HFFc6 (cell line): Measurements from ENCODE around the gene MAPK14. TPM values are rescaled to one million over a fixed set of nuclear protein-coding genes. Genes with fewer than 3 reads are reported as not detected.

Experiments used
- DNase-seq: peaks from one replicate; pipeline ENCODE4 v3.0.0-alpha.2; 2018
- H3K27ac Mint-ChIP-seq: 2 replicates; pipeline ENCODE4 v1.8.0; 2020; ENCODE audit warnings: mild to moderate bottlenecking, mixed read lengths
- H3K27me3 Mint-ChIP-seq: 2 replicates; pipeline ENCODE4 v1.8.0; 2021; ENCODE audit warnings: mild to moderate bottlenecking, moderate library complexity, mixed read lengths; ENCODE audit not compliant: insufficient read depth
- H3K36me3 Mint-ChIP-seq: 2 replicates; pipeline ENCODE4 v1.8.0; 2021; ENCODE audit warnings: low read depth, mixed read lengths
- H3K4me1 Mint-ChIP-seq: 2 replicates; pipeline ENCODE4 v1.8.0; 2020; ENCODE audit warnings: low read depth, mixed read lengths
- H3K4me3 Mint-ChIP-seq: 2 replicates; pipeline ENCODE4 v1.8.0; 2020; ENCODE audit warnings: mild to moderate bottlenecking, moderate library complexity, mixed read lengths
- H3K9me3 Mint-ChIP-seq: 2 replicates; pipeline ENCODE4 v1.8.0; 2020; ENCODE audit warnings: mild to moderate bottlenecking, mixed read lengths
- total RNA-seq, 6 experiments: library from RNA; stranded (reverse); fragmentation: NEBNext Ultra II Directional; extraction: Animal tissue kit (Norgen Biotek cat#: 25700); gene quantifications; 2 replicates in 1 of 6; 3 replicates in 5 of 6; pipeline ENCODE4 v1.2.3, GENCODE V29; 2021
- TF ChIP-seq, protein P1 (sequence below): fragments of 200-600 bp; sonication (generic); IDR thresholded peaks from 2 replicates; pipeline ENCODE4 v1.5.0; 2021; ENCODE audit warnings: antibody characterized with exemption, mild to moderate bottlenecking

Gene MAPK14
- total RNA-seq, 6 experiments from 2014 or later = 34.1 to 40.4 (median 37.1) TPM

DNA sequence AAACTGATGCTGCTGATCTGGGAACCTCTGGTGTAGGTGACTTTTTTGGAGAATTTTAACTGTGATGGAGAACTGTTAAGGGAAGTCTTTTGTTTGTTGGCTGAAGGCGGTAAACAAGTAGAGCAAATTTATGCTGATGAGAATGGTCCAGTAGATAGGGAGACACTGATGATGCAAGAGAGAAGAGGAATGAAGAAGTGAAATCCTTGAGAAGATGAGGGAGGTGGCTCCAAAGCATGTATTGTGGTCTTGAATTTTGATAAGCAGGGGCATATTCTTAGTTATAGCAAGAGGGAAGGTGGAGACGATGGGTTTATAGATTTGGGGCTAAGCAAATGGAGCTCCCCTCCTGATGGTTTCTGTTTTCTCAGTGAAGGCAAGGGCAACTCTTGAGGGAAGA is 22.0 kb downstream of the MAPK14 start:
- DNase-seq = no peak
- no peak overlapping the region for H3K27ac Mint-ChIP-seq
- no peaks in the 10 kb centered on the region for H3K9me3 Mint-ChIP-seq
- H3K36me3 Mint-ChIP-seq = no peaks in the 10 kb centered on the region
- no peak overlapping the region for H3K4me3 Mint-ChIP-seq
- H3K27me3 Mint-ChIP-seq = no peaks in the 10 kb centered on the region
- peaks cover under 1% of the 10 kb centered on the region for H3K4me1 Mint-ChIP-seq
- TF ChIP-seq, protein P1, sequence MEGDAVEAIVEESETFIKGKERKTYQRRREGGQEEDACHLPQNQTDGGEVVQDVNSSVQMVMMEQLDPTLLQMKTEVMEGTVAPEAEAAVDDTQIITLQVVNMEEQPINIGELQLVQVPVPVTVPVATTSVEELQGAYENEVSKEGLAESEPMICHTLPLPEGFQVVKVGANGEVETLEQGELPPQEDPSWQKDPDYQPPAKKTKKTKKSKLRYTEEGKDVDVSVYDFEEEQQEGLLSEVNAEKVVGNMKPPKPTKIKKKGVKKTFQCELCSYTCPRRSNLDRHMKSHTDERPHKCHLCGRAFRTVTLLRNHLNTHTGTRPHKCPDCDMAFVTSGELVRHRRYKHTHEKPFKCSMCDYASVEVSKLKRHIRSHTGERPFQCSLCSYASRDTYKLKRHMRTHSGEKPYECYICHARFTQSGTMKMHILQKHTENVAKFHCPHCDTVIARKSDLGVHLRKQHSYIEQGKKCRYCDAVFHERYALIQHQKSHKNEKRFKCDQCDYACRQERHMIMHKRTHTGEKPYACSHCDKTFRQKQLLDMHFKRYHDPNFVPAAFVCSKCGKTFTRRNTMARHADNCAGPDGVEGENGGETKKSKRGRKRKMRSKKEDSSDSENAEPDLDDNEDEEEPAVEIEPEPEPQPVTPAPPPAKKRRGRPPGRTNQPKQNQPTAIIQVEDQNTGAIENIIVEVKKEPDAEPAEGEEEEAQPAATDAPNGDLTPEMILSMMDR = no peak

DNA sequence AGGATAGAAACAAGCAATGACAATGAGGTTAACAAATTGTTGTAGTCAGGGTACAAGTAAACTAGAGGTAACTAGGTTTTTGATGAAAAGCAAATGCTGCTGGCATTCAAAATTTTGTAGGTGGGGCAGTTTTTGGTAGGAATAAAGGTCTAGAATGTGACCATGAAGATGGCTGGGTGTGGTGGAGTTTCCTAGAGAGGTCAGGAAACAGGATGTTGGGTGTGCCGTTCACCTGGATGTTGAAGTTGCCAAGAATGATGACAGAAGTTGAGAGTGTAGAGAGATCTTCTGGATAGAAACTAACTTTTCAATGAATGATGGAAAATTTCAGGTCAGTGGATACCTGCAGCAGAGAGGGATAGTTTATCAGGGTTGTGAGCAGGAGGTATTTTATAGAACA is 22.7 kb downstream of the MAPK14 start:
- Mint-ChIP-seq H3K4me3 (no peak overlapping the region), H3K27ac (no peak overlapping the region), H3K9me3 (no peaks in the 10 kb centered on the region), H3K36me3 (no peaks in the 10 kb centered on the region), H3K4me1 (no peaks in the 10 kb centered on the region), H3K27me3 (no peaks in the 10 kb centered on the region)
- TF ChIP-seq, protein P1 = no peak
- DNase-seq = no peak

DNA sequence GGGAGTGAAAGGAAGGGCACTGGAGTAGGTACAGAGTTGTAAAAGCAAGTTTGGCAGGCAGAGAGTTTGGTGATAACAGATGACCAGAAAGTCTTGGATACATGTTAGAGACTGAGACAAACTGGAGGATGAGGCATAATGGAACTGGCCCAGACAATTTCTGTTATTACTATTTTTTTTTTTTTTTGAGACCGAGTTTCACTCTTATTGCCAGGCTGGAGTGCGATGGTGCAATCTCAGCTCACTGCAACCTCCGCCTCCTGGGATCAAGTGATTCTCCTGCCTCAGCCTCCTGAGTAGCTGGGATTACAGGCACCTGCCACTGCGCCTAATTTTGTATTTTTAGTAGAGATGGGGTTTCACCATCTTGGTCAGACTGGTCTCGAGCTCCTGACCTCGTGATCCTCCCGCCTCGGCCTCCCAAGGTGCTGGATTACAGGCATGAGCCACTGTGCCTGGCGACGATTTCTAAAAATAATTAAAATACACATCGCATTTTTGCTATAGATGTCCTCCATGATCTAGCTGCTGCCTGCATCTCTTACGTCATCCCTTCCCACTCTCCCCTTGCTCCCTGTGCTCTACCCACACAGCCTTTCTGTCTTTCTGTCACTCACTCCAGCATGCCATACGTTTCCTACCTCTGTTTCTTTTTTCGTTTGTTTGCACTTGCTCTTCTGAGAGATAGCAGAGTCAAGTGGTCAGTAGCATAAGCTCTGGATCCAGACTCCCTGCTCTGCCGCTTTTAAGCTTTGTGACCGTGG is 23.5 kb downstream of the MAPK14 start:
- Mint-ChIP-seq H3K4me1 (no peaks in the 10 kb centered on the region), H3K36me3 (no peaks in the 10 kb centered on the region), H3K27ac (no peak overlapping the region), H3K4me3 (no peak overlapping the region), H3K27me3 (no peaks in the 10 kb centered on the region), H3K9me3 (no peaks in the 10 kb centered on the region)
- TF ChIP-seq, protein P1 = no peak
- no peak for DNase-seq

DNA sequence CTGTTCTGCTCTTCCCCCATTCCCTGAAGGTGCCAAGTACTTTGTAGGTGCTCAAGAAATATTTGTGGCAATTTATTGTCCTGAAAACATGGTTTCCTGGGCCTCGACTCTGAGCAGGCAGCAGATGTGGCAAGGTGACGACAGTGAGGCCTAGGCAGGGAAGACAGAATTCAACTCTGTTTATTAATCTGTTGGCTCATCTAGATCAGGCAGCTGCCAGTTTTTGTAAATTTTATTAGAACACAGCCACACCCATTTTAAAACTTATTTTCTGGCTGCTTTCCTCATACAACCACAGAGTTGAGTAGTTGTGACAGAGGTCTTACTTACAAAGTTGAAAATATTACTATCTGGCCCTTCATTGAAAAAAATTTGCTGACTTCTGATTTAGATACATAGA is 24.5 kb downstream of the MAPK14 start:
- no peak for DNase-seq
- H3K27ac Mint-ChIP-seq = no peak overlapping the region
- no peaks in the 10 kb centered on the region for H3K4me1 Mint-ChIP-seq
- TF ChIP-seq, protein P1 = no peak
- H3K27me3 Mint-ChIP-seq = no peaks in the 10 kb centered on the region
- H3K9me3 Mint-ChIP-seq = no peaks in the 10 kb centered on the region
- no peaks in the 10 kb centered on the region for H3K36me3 Mint-ChIP-seq
- no peak overlapping the region for H3K4me3 Mint-ChIP-seq

DNA sequence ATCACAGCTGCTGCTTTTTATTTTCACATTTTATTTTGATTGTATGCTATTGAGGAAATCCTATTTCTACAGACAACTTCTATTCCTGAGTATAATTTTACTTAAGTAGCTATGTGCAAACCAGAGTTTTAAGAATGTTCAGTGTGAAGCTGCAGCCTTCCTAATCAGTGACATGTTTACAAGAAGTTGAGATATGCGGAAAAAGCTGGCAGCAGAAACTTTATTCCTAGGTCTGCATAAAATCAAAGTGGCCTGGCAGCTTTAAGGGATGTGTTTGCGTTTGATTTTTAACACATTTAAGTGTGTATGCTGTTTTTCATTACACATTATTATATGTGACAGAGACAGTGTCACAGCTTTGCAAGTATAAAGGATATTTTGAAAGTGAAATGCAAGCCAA is 26.3 kb downstream of the MAPK14 start:
- DNase-seq = no peak
- Mint-ChIP-seq H3K27me3 (no peaks in the 10 kb centered on the region), H3K36me3 (no peaks in the 10 kb centered on the region; the same call in 1 of the 2 replicates), H3K4me1 (no peaks in the 10 kb centered on the region), H3K4me3 (no peak overlapping the region), H3K9me3 (no peaks in the 10 kb centered on the region), H3K27ac (no peak overlapping the region)
- TF ChIP-seq, protein P1 = no peak
